HG03159 (cell line): ENCODE results near the gene PAXIP1.
"Not testable (repeated sequence)": the region's sequence is repeated elsewhere in the genome, so short reads cannot be mapped to it uniquely, and the experiment has no call there.

ENCODE experiments used
- ATAC-seq: cut with Tn5 transposase; IDR thresholded peaks from one replicate; pipeline ENCODE4 v1.9.1; 2021; ENCODE audit warnings: mild to moderate bottlenecking, moderate library complexity; ENCODE audit not compliant: unreplicated experiment

PAXIP1 gene, protein sequence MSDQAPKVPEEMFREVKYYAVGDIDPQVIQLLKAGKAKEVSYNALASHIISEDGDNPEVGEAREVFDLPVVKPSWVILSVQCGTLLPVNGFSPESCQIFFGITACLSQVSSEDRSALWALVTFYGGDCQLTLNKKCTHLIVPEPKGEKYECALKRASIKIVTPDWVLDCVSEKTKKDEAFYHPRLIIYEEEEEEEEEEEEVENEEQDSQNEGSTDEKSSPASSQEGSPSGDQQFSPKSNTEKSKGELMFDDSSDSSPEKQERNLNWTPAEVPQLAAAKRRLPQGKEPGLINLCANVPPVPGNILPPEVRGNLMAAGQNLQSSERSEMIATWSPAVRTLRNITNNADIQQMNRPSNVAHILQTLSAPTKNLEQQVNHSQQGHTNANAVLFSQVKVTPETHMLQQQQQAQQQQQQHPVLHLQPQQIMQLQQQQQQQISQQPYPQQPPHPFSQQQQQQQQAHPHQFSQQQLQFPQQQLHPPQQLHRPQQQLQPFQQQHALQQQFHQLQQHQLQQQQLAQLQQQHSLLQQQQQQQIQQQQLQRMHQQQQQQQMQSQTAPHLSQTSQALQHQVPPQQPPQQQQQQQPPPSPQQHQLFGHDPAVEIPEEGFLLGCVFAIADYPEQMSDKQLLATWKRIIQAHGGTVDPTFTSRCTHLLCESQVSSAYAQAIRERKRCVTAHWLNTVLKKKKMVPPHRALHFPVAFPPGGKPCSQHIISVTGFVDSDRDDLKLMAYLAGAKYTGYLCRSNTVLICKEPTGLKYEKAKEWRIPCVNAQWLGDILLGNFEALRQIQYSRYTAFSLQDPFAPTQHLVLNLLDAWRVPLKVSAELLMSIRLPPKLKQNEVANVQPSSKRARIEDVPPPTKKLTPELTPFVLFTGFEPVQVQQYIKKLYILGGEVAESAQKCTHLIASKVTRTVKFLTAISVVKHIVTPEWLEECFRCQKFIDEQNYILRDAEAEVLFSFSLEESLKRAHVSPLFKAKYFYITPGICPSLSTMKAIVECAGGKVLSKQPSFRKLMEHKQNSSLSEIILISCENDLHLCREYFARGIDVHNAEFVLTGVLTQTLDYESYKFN

DNA sequence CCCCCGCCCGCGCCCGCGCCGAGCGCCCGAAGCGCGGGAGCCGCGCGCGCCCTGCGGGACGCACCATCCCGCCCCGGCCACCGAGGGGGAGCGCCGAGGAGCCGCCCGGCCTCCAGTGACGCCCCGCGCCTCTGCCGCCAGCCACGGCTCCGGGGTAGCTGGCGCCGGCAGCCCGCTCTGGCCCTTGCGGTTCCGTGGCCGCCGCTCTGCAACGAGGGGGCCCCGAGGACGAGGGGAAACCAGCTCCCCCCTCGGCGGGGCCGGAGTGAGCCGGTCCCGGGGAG lies at the start of gene PAXIP1:
TSS of gene PAXIP1 (minus strand) at position 33 of the 284 bp plus-strand sequence. CDS start 195 bp downstream, outside the sequence.
- peak; percentile 62 for ATAC-seq

DNA sequence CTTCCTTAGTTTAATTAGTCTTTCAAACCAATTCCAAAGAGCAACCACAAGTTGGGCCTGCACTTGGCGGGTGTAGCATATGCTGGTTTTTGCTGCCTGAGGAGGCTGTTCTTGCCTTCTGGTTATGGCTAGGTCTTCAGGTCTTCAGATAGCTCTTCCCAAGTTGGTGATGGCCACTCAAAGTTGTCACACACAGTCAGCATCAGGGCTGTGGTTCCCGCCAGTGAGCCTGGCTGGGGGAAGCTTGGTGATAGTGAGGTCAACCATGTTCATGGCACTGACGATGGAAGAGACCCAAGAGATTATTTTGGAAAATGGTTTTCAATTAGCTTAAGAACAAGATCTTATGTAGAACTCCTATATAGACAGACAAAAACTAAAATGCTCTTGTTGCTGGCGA lies 48.4 kb upstream of the PAXIP1 start:
- no peak for ATAC-seq

DNA sequence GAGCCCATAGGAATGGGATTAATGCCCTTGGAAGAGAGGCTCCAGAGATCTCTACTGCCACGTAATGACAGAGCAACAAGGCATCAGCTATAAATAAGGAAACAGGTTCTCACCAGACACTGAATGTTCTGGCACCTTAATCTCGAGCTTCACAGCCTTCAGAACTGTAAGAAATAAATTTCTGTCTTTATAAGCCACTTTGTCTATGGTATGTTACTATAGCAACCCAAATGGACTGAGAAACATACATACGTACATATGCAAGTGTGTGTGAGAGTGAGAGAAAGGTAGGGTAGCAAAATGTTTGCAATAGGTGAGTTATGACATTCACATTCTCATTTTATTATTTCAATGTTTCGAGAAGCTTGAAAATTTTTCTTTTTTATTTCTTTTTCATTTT lies 45.1 kb upstream of the PAXIP1 start:
- ATAC-seq: no peak

DNA sequence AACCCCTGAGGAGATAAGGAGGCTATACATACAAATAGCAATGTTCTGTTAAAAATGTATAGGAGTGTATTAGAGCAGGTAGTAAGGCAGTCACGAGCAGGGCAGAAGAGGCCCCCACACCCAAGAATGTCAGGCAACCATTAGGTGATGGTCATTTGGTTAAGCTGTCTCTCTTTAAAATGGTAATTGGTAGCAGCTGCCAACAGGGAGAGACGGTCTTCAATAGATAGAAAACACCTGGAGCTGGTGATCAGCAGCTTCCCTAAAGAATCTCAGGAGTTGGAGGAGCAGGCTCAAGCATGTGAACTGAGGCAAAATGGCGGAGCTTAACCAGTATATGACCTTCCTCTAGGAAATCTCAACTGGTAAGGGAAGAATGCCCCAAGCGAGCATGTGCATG lies 40.8 kb upstream of the PAXIP1 start:
- no peak for ATAC-seq

DNA sequence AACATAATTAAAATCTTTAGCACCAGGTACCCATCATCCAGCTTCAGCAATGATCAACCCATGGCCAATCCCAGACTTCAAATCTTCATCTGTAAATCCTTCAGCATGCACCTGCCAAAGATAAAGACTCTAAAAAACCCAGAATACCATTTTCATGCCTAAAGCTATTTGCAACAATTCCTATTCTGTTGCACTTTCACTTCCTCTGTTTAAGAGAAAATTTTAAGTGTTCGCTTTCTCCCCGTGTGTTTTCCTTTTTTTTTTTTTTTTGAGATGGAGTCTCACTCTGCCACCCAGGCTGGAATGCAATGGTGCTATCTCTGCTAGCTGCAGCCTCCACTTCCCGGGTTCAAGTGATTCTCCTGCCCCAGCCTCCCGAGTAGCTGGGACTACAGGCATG lies 35.4 kb upstream of the PAXIP1 start:
- no peak for ATAC-seq

DNA sequence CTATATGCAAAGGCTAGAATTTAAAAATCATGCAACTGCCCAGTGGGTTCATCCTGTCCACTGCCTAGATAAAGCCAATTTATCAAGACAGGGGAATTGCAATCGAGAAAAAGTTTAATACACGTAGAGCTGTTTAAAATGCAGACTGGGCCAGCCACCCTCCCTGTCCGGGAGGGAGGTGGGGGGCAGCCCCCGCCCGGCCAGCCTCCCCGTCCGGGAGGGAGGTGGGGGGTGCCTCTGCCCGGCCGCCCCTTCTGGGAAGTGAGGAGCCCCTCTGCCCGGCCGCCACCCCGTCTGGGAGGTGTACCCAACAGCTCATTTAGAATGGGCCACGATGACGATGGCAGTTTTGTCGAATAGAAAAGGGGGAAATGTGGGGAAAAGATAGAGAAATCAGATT lies 31.6 kb upstream of the PAXIP1 start:
- not testable (repeated sequence) for ATAC-seq

DNA sequence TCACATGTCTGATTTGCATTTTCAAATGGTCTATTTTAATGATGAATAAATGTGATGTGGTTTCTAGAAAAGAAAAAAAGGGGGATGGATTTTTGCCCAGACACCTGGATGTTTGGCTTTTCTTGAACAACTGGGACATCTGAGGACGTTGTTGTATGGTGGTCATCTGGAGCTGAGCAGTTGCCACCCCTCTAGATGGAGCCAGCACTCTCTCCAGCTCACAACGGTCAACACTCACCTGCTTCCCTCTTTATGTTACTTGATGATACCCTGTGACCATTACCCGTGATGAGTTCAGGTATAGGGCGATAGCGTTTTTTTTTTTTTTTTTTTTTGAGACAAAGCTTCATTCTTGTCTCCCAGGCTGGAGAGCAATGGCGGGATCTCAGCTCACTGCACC lies 30.1 kb upstream of the PAXIP1 start:
- ATAC-seq: no peak

DNA sequence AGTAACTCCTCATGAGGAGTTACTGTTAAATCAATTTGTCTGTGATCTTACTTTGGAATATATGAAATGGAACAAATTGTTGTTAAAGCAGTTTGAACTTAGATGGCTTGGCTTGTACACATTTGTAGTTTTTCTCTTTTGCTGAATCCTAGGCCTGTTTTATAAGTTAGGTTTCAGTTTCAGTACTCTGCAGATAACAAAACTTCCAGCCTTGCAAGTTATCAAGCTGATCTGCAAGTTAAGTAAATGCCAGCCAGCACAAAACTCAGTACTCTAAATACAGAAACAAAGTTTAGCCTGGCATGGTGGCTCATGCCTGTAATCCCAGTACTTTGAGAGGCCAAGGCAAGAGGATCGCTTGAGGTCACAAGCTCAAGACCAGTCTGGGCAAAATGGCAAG lies 25.0 kb upstream of the PAXIP1 start:
- no peak for ATAC-seq

DNA sequence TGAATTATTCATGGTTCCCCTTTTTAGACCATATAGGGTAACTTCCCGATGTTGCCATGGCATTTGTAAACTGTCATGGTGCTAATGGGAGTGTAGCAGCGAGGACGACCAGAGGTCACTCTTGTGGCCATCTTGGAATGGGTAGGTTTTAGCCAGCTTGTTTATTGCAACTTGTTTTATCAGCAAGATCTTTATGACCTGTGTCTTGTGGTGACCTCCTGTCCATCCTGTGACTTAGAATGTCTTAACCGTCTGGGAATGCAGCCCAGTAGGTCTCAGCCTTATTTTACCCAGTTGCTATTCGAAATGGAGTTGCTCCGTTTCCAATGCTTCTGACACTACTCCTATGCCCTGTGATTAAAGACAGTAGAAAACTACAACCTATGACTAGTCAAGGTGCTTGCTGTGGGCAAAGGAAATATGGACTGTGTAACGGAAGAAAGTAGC lies 18.8 kb upstream of the PAXIP1 start:
- ATAC-seq: no peak

DNA sequence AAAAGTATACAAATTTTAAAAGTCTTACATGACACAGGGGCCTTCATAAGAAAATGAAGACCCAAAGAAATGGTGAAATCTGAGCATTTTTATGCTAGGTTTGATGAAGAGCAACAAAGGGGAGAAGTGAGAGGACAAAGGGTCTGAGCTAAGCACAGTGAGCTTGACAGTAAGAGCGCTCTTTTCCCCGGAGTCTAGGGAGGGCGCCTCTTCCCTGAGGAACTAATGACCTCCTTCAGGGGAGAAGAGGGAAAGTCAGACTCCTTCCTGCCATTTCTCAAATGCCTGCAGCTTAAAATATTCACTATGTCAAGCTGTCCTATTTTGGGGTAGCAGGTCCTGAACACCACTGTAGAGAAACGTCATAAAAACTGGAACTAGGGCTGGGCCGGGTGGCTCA lies 18.1 kb upstream of the PAXIP1 start:
- ATAC-seq: no peak

DNA sequence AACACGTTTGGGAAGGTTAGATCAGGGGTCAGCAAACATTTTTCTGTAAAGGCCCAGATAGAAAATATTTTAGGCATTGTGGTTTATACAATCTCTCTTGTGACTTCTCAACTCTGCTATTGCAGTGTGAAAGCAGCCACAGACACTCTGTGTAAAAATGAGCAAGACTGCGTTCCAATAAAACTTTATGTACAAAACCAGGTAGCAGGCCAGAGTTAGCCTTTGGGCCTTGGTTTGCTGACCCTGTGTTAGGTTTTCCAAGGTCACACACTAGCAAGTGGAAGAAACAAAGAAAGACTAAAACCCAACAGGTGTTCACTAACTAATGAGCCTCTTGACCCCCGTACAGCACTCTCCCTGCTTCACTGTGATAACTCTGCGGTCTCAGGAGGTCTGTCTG lies 14.9 kb upstream of the PAXIP1 start:
- no peak for ATAC-seq

DNA sequence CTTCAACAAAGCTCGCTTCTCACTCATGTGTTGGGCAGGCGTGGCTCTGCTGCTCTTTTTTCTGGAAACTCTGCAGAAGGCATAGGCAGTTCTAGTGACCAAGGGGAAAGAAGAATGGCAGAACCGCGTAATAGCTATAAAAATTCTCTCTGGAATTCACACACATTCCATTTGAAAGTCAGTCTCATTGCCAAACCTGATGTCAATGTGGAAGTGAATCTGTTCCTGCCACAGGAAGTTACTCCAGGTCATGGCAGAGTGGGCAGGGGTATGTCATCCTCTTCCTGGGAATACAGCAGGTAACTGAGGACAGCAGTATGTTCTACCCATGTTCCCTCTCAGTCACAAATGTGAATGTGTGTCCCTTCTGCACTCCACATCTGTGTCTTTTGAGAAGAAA lies 8.2 kb upstream of the PAXIP1 start:
- no peak for ATAC-seq

DNA sequence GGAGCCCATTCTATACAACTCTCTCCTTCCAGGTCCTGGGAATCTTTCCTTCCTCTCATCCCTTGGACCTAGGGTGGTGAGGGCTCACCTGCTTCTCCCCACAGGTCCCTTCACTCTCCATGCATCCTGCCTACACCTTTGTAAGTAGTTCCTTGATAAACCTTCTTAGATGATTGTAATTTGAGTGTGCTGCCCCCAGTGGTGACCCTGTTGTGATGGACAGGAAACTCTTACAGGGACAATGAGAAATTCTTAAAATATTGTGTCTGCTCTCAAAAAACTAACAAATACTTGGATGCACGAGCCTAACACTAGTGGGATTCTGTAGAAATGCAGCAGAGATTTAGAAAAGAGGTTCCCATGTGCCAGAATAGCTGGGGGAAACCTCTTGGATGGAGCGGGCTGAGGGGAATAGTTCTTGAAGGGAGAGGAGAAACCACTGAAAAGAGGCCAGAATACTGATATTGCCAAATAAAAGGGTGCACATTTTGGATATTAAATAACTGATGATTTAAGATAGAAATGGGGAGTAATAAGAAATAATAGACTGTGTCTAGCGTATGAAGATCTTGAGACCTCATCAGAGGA lies 6.7 kb upstream of the PAXIP1 start:
- ATAC-seq: peak; percentile 65

DNA sequence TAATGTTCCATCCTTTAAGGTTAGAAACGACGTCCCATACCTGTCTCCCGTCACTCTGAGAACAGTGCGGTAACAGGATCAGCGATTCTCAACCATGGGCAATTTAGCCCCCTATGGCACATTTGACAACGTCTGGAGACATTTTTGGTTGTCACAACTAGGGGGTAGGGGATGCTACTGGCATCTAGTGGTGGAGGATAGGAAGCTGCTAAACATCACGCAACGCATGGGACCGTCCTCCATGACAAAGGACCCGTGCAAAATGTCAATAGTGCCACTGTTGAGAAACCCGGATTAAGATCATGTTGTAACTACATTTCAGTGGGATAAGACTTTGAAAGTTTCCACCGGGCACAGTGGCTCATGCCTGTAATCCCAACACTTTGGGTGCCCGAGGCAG lies 5.0 kb upstream of the PAXIP1 start:
- no peak for ATAC-seq

DNA sequence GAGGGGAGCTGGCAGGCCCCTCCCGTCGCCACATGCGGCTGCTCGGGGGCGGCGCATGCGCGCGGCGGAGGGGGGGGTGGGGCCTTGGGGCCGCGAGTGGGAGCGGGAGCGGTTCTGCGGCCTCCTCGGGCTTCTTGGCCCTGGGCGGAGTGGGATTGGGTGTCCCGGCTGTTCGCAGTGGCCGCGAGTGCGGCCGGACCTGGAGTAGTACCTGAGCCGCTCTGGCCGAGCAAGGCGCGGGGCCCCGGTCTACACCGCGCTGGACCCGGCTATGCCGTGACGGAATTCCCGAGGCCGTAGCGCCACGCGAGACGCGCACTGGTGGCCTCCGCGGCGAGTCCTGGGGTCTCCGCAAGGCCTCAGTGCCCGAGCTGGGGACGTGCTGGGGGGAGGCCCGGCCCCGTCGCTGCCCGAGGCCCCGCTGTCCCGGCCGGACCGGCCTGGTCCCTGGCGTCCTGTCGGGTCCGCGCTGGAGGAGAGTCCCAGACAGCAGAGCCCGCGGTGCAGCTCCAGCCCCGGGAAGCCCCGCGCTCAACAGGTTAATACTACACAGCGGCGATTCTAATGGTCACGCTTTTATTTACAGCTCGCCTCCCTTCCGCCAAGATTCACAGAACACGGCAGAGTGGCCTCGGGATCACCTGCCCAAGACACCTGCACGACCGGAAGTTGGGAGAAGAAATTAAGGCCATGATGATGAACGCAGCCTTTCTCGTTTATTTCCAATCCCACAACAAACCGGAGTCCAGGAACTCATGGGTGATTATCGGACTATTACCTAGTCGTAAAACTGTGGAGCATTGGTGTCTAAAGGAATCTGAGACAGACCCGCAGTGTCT lies 671 bp upstream of the PAXIP1 start:
- peak; percentile 67 for ATAC-seq

DNA sequence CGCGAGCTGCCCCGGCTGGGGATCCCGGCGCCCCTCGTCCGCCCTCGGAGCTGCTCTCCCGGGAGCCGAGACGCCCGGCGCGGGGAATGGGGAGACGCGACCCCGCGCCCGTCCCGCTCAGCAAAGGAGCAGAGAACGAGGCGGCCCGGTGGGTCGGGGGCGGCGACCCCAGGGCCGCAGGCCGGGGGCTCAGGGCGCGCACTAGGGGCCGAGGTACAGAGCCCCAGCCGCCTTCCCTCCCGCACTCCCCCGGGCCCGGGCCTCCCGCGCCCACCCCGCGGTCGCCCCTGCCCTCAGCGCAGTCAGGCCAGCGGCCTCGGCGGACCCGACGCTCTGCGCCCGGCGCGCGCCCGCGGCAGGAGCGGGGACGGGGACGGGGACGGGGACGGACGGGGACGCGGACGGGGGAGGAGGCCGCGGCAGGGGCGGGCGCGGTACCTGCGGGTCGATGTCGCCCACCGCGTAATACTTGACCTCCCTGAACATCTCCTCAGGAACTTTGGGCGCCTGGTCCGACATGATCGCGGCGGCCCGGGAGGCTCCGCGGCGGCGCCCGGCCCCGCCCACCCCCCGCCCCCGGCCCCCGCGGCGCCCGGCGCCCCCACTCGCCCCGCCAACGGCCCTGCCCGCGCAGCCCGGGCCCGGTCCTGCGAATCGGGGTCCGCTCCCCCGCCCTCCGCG lies 373 bp downstream of the PAXIP1 start:
- peak; percentile 39 for ATAC-seq

DNA sequence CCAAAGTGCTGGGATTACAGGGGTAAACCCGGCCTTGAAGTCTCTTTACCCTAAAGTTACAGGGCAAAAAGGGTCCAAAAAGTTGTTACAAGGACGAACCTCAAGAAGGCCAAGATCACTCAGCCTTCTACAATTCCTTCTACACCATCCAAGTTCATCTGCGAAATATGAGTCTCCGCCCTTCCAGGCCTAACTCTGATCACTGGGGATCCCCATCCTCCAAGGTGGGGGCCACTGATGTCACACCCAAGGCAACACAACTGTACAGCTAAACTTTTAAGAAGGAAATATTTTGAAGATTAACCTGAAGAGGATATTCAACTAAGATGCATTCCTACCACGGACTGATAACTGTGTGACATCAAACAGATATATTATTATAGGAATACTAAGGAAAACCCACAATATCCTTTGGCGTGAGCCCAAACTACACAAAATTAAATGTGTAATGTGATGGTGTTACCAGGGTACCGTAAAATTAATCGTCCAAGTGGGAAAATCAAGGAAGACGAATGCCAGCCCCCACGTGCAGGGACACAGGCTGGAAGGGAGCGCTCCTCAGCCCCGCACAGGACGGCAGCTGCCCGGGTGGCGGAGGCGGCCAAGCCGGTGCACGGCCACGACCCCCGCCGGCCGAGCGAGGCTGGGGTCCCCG lies 1.0 kb downstream of the PAXIP1 start:
- peak; percentile 8 for ATAC-seq

DNA sequence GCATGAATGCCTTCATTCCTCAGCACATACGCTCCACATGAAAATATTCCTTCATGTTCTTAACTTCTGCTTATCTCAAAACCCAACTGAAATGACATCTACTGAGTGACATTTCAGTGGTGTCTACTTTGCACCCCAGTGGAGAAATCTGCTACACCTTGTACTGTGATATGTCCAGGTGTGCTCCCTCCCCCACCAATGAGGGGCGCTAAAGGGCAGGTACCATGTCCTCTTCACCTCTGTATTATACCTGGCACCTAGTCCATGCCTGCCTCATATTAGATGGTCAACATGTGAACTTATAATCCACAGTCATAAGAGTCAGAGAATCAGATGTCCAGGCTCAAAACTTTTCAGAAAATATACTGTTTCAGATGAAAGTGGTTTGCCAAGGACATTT lies 2.1 kb downstream of the PAXIP1 start:
- no peak for ATAC-seq

DNA sequence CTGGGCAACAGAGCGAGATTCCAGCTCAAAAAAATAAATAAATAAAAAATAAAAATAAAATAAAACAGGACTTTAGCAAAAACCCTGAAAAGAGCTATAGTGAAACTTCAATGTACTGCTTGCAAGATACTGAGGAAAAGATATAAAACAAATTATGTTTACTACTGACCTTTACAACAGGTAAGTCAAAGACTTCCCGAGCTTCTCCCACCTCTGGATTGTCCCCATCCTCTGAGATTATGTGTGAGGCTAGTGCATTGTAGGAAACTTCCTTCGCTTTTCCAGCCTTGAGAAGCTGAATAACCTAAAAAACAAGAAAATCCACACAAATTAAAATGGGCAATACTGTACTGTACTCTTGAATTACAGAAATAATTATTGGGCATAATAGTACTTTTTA lies 4.4 kb downstream of the PAXIP1 start:
- ATAC-seq: no peak
